Dedifferentiated amniotic fluid mesenchymal stem cell (primary cell): ENCODE results near the gene TAF1D.
"Not testable (repeated sequence)": the region's sequence is repeated elsewhere in the genome, so short reads cannot be mapped to it uniquely, and the experiment has no call there.

Experiments used
- DNase-seq: peaks from one replicate; pipeline ENCODE4 v3.0.0-alpha.2; 2016; ENCODE audit errors: extremely low spot score

Gene TAF1D

GRCh38 chr11:93747122-93747521 lies 5.8 kb upstream of the TAF1D start:
- DNase-seq: no peak

GRCh38 chr11:93746101-93746500 lies 4.8 kb upstream of the TAF1D start:
- no peak for DNase-seq

- DNase-seq: not testable (repeated sequence)
Measured at GRCh38 chr11:93745005-93745755, 3.9 kb upstream of the TAF1D start.

GRCh38 chr11:93744669-93745004 lies 3.3 kb upstream of the TAF1D start:
- DNase-seq: no peak

- DNase-seq: no peak
Measured at GRCh38 chr11:93743291-93743690, 2.0 kb upstream of the TAF1D start.

- no peak for DNase-seq
Measured at GRCh38 chr11:93741882-93742226, 559 bp upstream of the TAF1D start.

GRCh38 chr11:93740730-93741093 lies 583 bp downstream of the TAF1D start:
- peak; percentile 44 for DNase-seq

GRCh38 chr11:93740031-93740729 lies 1.1 kb downstream of the TAF1D start:
- DNase-seq: no peak

GRCh38 chr11:93738647-93739081 lies 2.6 kb downstream of the TAF1D start:
- DNase-seq: no peak

- no peak for DNase-seq
Measured at GRCh38 chr11:93737904-93738612, 3.2 kb downstream of the TAF1D start.

GRCh38 chr11:93736129-93736528 lies 5.2 kb downstream of the TAF1D start:
- DNase-seq: no peak

- DNase-seq: no peak
Measured at GRCh38 chr11:93735627-93736026, 5.7 kb downstream of the TAF1D start.

- DNase-seq: no peak
Measured at GRCh38 chr11:93734427-93735222, 6.7 kb downstream of the TAF1D start.

GRCh38 chr11:93733474-93733873 lies 7.8 kb downstream of the TAF1D start:
- no peak for DNase-seq

- DNase-seq: no peak
Measured at GRCh38 chr11:93732237-93732892, 8.9 kb downstream of the TAF1D start.

- DNase-seq: no peak
Measured at GRCh38 chr11:93730108-93731107, 10.9 kb downstream of the TAF1D start.

- no peak for DNase-seq
Measured at GRCh38 chr11:93729129-93729616, 12.1 kb downstream of the TAF1D start.

- DNase-seq: no peak
Measured at GRCh38 chr11:93728792-93729128, 12.5 kb downstream of the TAF1D start.

GRCh38 chr11:93727985-93728791 lies 13.1 kb downstream of the TAF1D start:
- no peak for DNase-seq
